NCI-H526 treated with DMSO at 0.1 percent for 48 hours (cell line): ENCODE measurements around the gene LYRM4.
"Not testable (repeated sequence)": the region's sequence is repeated elsewhere in the genome, so short reads cannot be mapped to it uniquely, and the experiment has no call there.

Source experiments
- DNase-seq: peaks from one replicate; lab custom pipeline; 2025; lab: John Stamatoyannopoulos, UW

Gene LYRM4

DNA sequence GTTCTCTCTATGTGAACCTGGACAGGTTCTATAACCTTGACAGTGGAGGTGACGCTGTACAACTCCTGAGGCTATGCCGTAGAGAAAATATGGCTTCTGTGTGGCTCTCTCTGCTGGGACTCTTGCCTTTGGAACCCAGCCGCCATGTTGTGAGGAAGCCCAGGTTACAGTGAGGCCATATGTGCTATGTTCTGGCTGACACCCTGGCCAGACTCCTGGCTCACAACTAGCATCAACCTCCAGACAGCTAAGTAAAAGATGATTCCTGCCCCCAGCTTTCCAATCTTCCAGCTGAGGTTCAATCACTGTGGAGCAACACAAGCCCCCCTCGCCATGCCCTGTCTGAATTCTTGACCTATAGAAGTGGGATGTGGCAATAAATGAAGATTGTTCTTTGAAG lies 118.6 kb downstream of the LYRM4 start:
- no peak for DNase-seq

DNA sequence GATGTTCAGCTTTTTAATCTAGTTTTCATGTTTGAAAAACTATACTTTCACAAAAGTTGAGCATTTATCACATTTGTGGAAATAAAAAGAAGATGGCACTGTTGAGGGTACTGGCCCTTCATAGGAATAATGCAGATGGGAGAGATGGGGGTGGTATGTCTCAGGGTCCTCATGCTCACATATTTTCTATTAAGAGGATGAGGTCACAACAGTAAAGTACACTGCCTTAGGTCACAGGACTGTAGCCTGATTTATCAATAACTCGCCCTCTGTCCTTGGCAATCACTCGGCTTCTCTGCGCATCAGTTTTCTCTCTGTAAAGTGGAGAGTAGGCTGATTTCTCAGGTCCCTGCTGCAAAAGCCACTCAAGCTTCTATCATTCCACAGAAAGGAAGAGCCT lies 119.7 kb downstream of the LYRM4 start:
- DNase-seq, result no peak

DNA sequence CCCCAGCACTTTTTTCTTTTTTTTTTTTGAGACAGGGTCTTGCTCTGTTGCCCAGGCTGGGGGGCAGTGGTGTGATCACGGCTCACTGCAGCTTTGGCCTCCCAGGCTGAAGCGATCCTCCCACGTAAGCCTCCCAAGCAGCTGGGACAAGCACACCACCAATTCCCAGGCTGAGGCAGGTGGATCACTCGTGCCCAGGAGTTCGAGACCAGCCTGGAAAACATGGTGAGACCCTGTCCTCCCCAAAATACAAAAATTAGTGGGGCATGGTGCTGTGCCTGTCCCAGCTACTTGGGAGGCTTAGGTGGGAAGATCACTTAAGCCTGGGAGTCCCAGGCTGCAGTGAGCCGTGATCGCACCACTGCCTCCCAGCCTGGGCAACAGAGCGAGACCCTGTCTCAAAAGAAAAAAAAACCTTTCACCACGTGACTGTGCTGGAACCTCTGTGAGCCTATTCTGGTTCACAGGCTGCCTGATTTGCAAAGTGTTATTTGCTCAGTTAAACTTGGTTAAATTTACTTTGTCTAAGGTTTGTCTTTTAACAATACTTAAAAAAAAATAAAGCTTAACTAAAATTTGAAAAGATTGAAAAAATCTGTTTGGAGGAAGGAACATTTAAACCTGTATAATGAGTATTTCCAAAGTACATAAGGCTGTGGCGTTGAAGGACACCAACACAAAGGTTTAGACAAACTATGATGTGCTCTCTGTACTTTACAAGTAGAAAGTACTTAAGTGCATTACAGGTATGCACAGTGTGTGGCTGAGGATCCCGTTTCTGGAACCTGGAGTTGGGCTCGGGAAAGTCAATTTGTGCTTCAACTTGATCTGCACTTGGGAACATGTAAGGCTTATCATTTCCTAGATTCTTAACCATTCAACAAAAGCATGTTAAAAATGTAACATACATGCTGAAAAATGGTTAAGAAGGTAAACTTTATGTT lies 120.7 kb downstream of the LYRM4 start:
- DNase-seq, result no peak

DNA sequence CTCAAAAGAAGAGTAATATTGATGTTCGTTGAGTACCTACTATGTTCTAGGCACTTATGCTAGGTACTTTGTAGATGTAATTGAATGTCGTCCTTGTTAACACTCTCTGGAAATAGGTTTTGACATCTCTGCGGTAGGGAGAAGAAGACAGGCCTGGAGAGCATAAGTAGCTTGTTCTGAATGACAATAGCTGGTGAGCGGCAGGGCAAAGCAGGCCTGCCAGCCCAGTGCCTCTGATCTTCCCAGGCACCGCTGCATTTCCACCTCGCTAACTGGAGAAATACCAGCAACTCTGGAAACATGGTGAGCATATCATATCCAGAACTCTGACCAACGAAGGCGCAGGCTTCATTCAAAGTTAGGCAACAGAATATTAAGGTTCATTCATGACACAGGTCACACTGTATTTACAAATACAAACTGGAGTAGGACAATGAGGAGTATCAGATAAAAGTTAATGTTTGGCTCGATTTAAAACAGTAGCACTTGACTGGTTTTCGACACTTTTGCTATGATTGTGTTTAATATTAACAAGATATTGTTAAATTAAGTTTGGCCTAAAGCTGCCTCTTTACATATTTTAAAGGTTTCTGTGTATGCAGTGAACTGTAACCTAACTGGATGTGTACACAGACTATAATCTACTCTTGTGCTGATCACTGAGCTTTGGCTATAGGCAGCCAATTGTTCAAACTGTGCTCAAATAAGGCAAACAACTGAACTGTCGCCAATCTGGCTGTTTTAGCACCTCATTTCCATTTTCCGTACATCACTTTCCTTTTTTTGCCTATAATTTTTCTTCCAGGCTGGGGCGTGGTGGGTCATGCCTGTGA lies 121.5 kb downstream of the LYRM4 start:
- no peak for DNase-seq

DNA sequence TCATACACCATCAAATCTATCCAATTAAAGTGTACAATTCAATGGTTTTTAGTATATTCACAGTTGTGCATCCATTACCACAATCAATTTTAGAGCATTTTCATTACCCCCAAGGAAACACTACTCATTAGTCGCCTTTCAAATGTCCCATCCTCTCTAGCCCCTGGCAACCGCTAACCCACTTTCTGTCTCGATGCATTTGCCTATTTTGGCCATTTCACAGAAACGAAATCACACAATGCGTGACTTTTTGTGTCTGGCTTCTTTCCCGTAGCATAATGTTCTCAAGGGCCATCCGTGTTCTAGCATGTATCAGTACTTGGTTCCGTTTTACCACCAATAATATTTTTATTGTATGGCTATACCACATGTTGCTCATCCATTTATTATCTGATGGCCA lies 123.9 kb downstream of the LYRM4 start:
- DNase-seq, result no peak

DNA sequence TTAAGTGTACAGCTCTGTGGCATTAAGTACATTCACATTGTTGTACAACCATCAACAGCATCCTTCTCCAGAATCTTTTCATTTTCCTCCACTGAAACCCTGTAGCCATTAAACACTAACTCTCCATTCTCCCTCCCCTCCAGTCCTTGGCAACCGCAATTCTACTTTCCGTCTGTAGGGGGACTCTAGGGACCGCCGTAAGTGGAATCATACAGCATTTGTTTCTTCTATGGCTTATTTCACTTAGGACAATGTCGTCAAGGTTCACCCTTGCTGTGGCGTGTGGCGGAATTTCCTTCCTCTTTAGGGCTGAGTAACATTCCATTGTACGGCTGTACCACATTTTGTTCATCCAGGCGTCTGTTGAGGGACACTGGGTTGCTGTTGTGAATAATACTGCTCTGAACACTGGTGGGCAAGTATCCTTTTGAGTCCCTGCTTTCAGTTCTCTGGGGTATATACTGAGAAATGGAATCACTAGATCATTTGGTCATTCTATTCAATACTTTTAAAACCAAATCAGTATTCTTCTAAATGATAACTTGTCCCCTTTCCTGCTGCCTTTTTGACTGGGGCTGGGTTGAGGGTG lies 124.9 kb downstream of the LYRM4 start:
- no peak for DNase-seq

DNA sequence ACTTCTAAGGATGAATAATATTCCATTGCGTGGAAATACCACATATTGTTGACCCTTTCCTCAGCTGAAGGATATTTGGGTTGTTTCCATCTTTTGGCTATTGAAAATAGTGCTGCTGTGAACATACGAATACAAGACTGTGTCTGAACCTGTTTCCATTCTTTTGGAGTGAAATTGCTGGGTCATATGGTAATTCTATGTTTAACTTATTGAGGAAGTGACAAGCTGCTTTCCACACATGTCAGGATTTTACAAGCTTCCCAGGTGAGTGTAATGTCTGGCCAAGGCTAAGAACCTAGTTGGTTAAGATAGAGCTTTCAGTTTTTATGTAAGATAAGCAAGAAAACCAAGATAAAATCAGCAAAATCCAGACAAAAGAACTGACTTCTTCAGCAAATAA lies 126.8 kb downstream of the LYRM4 start:
- DNase-seq, result no peak

DNA sequence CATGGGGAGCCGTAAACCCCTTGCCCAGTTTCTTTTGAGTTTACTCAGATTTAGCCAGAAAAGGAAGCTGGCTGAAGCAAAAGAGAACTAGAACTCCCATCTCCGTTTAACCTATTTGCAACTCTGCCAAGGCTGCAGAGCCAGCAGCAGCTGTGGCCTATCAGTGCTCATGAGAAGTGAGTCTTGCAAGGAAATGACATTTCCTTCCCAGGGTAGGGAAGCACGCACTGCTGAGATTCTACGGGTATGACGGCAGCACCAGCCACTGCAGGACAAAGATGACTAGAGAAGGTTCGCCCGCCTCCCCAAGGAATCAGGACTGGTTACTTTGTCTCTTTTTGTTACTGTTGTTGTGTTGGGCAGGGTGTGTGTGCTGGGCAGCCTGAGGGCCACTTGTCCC lies 128.0 kb downstream of the LYRM4 start:
- no peak for DNase-seq

DNA sequence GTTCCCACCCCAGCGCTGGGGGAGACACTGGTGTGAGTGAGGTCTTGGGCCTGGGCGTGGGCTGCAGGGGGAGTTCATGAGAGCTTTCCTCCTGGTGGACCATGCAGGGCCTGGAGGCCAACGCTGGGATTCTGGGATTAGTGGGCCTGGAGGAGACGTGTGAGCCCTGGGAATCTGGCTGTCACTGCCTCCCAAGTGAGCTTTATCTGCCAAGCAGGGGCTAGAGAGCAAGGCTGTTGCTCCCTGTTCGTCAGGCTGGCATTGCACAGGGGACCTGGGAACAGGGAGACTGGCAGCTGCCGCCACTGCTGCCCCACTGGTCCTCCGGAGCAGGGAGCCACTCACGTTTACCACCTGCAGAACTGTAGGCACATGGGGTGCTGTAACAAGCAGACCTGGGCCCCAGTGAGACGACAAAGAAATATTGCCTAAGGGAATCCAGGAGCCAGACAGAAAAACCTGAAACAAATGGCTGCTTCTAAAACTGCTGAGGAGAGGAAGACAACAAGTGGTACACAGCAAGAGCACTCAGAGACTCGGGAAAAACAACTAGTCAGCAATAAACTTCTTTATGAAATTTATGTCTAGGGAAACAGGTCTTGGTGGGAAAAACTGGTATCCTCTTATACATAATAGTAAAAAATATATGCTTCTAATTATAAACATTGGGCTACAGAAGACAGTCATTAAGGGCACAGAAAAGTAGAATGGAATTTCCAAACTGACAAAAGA lies 130.4 kb downstream of the LYRM4 start:
- DNase-seq, result no peak

DNA sequence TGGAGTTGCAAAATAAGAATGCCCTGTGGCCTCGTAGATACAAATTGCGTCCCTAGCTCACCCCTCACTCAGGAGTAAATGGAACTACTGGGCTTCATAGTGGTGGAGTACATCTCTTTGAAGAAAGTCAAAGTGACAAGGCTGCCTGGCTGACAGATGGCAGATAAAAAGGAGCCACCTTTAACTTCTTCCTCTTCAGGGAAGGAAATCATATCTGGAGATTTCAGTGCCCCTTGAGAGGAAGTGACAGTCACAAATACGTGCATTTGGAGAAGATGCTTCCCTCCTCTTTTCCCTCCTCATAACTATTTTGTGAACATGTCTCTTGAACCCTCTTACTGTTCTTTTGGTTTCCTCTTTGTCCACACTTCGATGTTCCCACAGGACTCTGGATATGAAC lies 132.4 kb downstream of the LYRM4 start:
- DNase-seq, result no peak

DNA sequence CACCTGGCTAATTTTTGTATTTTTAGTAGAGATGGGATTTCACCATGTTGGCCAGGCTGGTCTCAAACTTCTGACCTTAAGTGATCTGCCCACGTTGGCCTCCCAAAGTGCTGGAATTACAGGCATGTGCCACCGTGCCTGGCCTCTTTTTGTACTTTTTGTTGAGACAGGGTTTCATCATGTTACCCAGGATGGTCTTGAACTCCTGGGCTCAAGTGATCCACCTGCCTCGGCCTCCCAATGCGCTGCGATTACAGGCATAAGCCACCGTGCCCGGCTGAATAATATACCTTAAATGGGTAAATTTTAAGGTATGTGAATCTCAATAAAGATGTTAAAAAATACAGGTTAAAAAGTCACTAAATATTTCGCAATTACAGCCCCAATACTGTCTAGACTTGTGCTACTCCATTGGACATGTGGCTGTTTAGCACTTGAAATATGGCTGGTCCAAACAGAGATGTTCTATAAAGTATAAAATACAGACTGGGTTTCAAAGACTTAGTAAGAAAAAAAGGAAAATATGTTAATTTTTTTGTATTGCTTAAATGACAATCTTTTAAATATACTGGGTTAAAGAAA lies 133.6 kb downstream of the LYRM4 start:
- no peak for DNase-seq

DNA sequence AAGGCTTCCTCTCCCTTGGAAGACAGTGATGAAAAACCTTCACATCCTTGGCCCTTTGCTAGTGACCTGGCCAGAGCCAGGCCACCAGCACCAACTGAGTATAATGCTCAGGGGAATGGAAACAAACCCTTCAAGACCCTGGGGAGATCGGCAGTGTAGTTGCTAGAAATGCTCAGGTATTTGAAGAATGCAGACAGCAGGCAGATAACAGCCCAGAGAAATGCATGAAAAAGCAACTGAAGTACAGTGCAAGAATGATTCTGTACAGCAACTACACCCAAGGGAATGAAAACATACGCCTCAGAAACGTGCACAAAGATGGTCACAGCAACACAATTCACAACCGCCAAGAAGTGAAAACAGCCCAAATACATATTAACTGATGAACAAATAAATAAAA lies 134.5 kb downstream of the LYRM4 start:
- DNase-seq, result no peak

DNA sequence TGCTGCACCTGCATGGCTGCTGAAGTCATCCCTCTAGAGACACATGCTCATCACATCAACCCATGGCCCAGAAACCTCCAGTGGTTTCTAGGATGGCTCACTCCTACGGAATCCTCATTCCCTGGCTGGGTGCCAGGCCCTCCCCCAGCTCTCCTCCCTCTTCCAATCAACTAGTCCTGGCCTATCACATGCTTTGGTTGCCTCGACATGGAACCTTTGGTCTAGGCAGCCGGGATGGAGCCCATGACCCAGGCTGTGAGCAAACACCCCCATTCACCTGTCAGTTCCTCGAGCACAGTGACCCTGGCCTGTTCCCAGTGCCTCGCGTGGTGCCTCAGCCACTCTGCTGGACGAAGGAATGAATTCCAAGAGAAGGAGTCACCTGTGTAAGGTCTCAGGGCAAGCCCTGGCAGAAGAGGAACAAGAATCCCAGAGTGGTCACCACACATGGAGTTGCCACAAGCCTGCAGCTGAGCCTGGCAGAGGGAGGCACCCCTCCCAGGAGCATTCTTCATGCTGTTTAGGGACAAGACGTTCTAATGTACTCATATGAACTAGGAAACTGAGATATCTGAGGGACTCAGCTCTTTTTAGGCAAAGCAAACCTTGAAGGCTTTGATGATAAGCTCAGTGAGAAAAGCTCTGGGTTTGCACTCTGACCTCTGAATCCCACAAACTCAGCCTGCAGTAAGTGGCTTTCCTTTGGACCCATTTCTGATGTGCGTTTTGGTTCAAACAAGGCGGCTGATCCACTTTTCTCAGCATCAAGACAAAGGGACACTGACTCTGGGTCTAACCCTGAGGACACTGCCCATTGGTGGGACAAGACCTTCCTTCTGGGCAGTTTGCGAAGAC lies 135.4 kb downstream of the LYRM4 start:
- no peak for DNase-seq

DNA sequence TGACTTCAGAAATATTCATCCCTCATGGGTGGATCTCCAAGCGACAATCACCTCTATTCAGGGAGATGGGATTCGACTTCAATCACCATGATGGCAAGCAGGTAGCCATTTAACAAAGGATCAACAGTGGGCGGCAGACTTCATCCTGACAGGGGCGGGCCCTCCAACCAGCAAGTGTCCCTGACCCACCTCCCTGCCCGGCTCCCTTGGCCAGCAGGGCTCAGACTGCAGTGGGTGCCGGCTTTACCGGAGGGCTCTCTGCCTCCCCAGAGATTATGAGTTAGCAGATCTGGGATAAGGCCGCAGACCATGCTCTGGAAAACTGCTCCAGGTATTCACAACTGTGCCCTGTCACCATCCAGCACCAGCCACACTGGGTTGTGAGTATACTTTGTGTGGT lies 136.2 kb downstream of the LYRM4 start:
- DNase-seq, result no peak

DNA sequence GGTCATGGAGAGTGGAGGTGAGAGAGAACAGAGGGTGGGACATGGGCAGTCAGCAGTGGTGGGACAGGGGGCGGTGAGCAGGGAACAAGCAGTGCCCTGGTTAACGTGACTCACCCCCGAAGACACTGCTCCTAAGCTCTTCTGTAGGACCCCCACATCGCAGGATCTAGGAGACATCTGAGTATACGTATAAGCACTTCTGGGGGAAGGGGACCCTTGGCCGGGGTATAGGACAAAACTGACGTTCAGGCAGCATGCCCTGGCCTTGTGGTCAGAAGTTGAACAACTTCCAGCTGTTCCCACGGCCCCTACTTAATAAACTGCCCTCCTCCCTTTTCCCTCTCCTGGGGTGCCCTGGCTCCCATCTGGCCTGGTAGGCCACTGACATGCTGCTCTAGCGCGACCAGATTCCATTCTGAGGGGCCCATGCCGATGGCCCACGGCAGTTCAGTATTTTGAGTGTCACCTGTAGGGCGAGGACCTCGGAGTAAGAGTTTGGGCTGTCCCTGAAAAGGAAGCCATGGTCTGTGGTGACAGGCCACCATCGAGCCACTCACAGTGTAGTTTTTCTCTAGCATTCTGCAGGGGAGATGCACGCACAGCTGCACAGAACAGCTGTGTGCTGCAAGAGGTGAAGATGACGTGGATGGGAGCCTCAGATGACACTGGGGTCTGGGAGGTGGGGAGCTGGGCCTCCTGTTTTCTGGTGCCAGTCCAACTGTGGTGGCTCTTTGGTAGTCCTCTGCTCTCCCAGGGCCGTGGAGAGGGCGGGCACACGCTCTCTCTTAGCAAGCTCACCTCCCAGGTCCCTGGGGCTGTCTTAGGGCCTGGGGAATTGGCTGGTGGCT lies 137.2 kb downstream of the LYRM4 start:
- DNase-seq, result no peak

DNA sequence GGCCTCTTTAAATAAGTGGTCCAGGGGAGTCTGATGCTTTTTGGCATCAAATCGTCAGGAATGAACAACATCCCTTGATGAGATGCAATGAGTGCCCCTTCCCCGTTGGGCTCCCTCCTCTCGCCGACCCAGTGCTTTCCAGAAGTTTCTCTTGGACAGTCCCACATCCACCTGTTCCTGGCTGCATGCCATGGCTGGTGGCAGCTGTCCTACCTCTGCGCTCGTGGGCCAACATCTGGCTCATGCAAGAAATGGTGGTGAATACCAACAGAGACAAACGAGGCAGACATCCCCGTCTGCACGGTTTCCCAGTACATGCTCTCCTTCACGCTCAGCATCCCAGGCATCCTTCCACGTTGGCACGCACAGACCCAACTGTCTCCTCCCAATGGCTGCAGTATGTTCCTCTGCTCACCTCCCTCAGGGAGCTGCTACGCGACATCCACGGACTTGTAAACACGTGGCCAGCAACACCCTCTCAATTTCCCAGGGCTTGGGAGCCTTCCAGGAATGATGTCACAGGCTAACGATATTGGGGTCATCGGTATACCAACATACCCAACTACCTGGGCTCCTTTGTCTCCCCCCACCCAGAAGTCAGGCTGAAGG lies 138.1 kb downstream of the LYRM4 start:
- DNase-seq, result no peak

DNA sequence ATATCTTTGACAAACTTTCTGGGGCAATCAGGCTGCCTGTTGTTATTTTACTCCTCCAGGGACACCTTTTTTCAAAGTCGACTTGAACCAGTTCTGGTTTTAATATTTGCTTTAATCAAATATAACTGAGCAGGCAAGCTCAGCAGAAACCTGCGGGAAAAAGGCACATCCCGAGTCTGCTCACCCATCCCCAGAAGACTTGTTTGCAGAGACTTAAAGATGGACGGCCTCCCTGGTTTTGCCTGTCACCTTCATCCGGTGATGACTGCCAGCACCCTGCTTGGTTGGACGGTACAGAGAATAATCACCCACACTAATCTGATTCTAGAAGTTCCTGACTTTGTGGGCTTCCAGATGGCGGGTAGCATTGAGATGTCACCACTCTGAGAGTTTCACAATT lies 138.8 kb downstream of the LYRM4 start:
- DNase-seq, result no peak

DNA sequence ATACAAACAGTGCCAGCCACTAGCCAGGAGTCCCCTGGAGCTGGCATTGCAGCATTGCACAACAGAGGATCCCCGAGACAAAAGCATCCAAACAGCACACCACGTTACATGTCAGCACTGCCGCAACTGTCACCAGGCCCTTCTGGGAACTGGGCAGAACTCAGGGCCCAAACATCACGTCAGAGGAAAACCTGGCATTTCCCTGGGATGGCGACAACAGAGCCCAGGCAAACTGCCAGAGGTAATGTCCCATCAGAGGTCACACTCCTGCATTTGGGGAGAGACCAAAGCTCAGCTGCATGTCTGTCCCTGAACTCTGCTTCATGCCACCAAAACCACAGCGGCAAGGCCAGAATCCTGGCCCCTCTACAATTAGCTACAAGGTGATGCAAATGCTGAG lies 139.3 kb downstream of the LYRM4 start:
- DNase-seq, result no peak

DNA sequence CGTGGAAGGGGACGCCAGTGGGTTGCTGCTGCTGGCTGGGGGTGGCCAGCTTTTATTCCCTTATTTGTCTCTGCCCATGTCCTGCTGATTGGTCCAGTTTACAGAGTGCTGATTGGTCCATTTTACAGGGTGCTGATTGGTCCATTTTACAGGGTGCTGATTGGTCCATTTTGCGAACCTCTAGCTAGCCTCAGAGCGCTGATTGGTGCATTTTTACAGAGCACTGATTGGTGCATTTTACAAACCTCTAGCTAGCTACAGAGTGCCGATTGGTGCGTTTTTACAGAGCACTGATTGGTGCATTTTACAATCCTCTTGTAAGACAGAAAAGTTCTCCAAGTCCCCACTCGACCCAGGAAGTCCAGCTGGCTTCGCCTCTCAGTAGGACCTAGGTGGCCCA lies 140.2 kb downstream of the LYRM4 start:
- DNase-seq, result not testable (repeated sequence)
